Small intestine (tissue), 7 donors: ENCODE measurements around the gene SIX5. TPM values are rescaled to one million over a fixed set of nuclear protein-coding genes. Genes with fewer than 3 reads are reported as not detected.

Experiments used
- DNase-seq, 2 donors: peaks; one replicate each; pipeline versions ENCODE4 v3.0.0 to v3.0.0-alpha.2; 2013
- FAIRE-seq: peaks from 2 replicates; lab custom pipeline; 2012; peaks lifted over from hg19 to GRCh38; lab: Jason Lieb, UNC
- H3K27ac ChIP-seq, 3 donors: one replicate each; pipeline ENCODE4 v1.5.1; 2013; ENCODE audit warnings: low read length in 2 of 3, mild to moderate bottlenecking in 2 of 3, control low read depth in 1 of 3, inconsistent platforms in 1 of 3, low read depth in 1 of 3, moderate library complexity in 1 of 3
- H3K27me3 ChIP-seq, 3 donors: one replicate each; pipeline ENCODE4 v1.6.1; 2013; ENCODE audit warnings: low read length in 3 of 3, inconsistent platforms in 1 of 3; ENCODE audit not compliant: control insufficient read depth in 3 of 3, insufficient read depth in 3 of 3
- H3K36me3 ChIP-seq, 3 donors: one replicate each; pipeline ENCODE4 v1.6.1; 2013; ENCODE audit warnings: low read length in 3 of 3, inconsistent platforms in 1 of 3, low read depth in 1 of 3, mild to moderate bottlenecking in 1 of 3, moderate library complexity in 1 of 3; ENCODE audit not compliant: control insufficient read depth in 3 of 3, insufficient read depth in 2 of 3
- H3K4me1 ChIP-seq, 3 donors: one replicate each; pipeline ENCODE4 v1.6.1; 2013; ENCODE audit warnings: low read length in 2 of 3, inconsistent platforms in 1 of 3, low read depth in 1 of 3, mild to moderate bottlenecking in 1 of 3, moderate library complexity in 1 of 3; ENCODE audit not compliant: control insufficient read depth in 3 of 3, insufficient read depth in 2 of 3
- H3K4me3 ChIP-seq, 3 donors: one replicate each; pipeline ENCODE4 v1.5.1; 2013; ENCODE audit warnings: low read length in 3 of 3, control low read depth in 1 of 3, inconsistent platforms in 1 of 3, low read depth in 1 of 3, mild to moderate bottlenecking in 1 of 3, moderate library complexity in 1 of 3
- H3K9me3 ChIP-seq, 2 donors: one replicate each; pipeline ENCODE4 v1.6.1; 2013; ENCODE audit warnings: low read depth in 1 of 2, low read length in 1 of 2; ENCODE audit not compliant: control insufficient read depth in 2 of 2, insufficient read depth in 1 of 2
- WGBS, 3 donors: extraction: QIAGEN DNeasy Blood & Tissue Kit; methylation state at CpG; one replicate each; pipeline ENCODE4 v1.1.7; 2013; 5-methylcytosine and 5-hydroxymethylcytosine counted together
- polyA plus RNA-seq, 4 donors: library from polyadenylated mRNA; stranded (reverse) in 3 of 4; unstranded in 1 of 4; fragments of 200-250 nt in 3 of 4; fragments of 120-200 nt in 1 of 4; gene quantifications; one replicate each; pipeline versions ENCODE4 v1.2.1 to v1.2.3, GENCODE V29; 2013
- donor health status: healthy with polysubstance abuse.
- donor health status: control.
- donor health status: control.
- donor health status: Bipolar disorder and iron deficiency.
- donor health status: healthy.

Gene SIX5
- polyA plus RNA-seq, 4 donors, result 1.6 to 12.4 (median 6.3) TPM

- H3K9me3 ChIP-seq, result no peaks in the 10 kb centered on the region
- H3K27ac ChIP-seq, result peak overlapping the region; percentile 32 to 90 (median 84)
- FAIRE-seq, result no peak
- H3K4me3 ChIP-seq, result peak overlapping the region; percentile 63 to 73 (median 68)
- DNase-seq, result peak; percentile 39 to 80
- peaks cover 0 to 34% (median 0%) of the 10 kb centered on the region in 3 donors for H3K36me3 ChIP-seq
- peaks cover 0 to 14% (median 2%) of the 10 kb centered on the region in 3 donors for H3K27me3 ChIP-seq
- WGBS, 3 donors, result 0 to 2% (median 1%) methylated on average over 84 to 102 of the region's 102 CpGs
- peaks cover 1 to 51% (median 11%) of the 10 kb centered on the region in 3 donors for H3K4me1 ChIP-seq
Measured at GRCh38 chr19:45767881-45768654, 984 bp downstream of the SIX5 start.

DNA sequence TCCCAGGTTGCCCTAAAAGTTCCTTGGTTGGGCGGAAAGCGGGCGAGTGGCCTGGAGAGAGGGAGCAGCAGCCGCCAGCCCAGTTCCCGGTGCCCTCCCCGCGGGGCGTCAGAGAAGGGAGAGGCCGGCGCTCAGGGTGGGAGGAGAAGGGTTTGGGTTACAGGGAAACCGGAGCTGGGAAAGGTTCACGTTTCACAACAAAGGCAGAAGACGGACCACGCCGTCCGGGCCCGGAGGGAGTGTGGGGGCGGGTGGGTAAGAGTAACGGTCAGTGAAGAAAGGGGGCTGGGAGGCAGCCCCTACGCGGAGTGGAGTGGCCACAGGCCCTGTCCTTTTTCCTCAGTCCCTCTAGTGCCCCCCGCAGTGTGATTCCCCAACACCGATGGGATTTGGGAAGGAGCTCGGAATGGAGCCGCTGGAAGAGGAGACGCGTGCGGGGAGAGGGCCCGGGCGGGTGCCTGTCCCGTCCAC, 1.6 kb downstream of the SIX5 start:
- WGBS, 3 donors, result 11 to 16% (median 11%) methylated on average over 22 to 31 of the region's 31 CpGs
- H3K9me3 ChIP-seq, result no peaks in the 10 kb centered on the region
- peak overlapping the region in 2 of 3 donors; percentile 84 to 90 for H3K27ac ChIP-seq
- peaks cover 0 to 14% (median 2%) of the 10 kb centered on the region in 3 donors for H3K27me3 ChIP-seq
- peaks cover 0 to 27% (median 0%) of the 10 kb centered on the region in 3 donors for H3K36me3 ChIP-seq
- FAIRE-seq, result no peak
- H3K4me3 ChIP-seq, result peak overlapping the region; percentile 63 to 73 (median 68)
- peak; percentile 32 to 76 for DNase-seq
- H3K4me1 ChIP-seq, result peaks cover 0 to 45% (median 5%) of the 10 kb centered on the region in 3 donors

DNA sequence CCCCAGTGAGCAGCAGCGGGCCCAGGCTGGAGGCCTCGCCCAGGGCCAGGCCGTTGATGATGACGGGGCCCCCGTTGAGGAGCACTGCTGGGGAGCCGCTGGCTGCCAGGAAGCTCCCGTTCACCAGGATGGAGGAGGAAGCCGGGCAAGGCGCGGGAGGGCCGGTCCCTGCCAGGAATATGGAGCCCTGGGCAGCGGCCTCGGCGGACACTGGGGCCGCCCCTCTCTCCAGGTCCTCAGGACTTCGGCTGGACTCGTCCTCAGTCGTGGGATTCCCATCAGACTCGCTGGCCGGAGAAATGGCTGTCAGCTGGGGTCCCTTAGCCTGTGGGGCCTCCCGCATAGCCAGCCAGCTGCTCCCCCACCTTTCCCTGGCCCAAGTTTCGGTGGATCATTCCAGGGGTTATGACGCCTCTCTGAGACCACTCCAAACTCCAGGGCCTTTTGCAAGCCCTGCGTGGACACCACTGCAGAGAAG, 2.1 kb downstream of the SIX5 start:
- WGBS, 3 donors, result 25 to 36% (median 34%) methylated on average over 22 to 24 of the region's 24 CpGs
- Histone ChIP-seq H3K9me3 (no peaks in the 10 kb centered on the region), H3K27ac (peak overlapping the region in 2 of 3 donors; percentile 84 to 90), H3K4me3 (peak overlapping the region in 2 of 3 donors; percentile 68 to 73), H3K36me3 (peaks cover 0 to 22% (median 0%) of the 10 kb centered on the region in 3 donors), H3K27me3 (peaks cover 0 to 14% (median 2%) of the 10 kb centered on the region in 3 donors), H3K4me1 (peaks cover 0 to 39% (median 2%) of the 10 kb centered on the region in 3 donors)
- DNase-seq (no peak), FAIRE-seq (no peak)

GRCh38 chr19:45766296-45766868, 2.7 kb downstream of the SIX5 start:
- H3K4me3 ChIP-seq, result peak overlapping the region in 1 of 3 donors; percentile 73
- H3K27ac ChIP-seq, result peak overlapping the region in 2 of 3 donors; percentile 84 to 90
- DNase-seq, result no peak
- no peaks in the 10 kb centered on the region for H3K9me3 ChIP-seq
- 59 to 64% (median 63%) methylated on average over 15 to 17 of the region's 17 CpGs for WGBS, 3 donors
- no peak for FAIRE-seq
- peaks cover 0 to 14% (median 2%) of the 10 kb centered on the region in 3 donors for H3K27me3 ChIP-seq
- peaks cover 0 to 38% (median 0%) of the 10 kb centered on the region in 3 donors for H3K4me1 ChIP-seq
- H3K36me3 ChIP-seq, result peaks cover 0 to 17% (median 0%) of the 10 kb centered on the region in 3 donors

DNA sequence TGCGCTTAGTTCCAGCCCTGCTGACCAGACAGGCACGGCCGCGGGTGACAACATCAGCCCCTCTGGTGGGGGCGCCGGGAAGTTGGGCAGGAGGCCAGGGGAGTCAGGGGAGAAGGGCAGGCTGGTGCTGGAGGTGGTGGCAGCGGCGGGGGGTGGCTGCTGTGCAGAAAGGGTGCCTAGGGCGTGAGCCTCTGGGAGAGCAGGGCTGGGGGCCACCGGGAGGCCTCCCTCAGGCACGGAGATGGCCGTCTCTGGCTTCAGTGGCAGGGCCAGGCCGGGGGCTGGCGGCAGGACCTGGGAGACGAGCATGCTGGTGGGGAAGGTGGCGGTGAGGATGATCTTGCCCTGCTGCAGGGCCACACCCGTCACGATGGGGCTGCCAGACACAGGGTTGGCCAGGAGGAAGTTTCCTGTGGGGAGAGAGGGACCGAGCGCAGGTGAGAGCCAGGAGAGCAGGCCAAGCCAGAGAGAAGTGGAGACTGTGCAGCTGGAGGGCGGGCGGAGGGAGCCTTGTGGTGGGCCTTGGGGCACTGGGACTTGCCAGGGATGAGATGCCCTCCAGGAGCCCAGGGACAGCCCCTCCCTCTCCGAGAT, 3.3 kb downstream of the SIX5 start:
- DNase-seq, result no peak
- H3K4me1 ChIP-seq, result peaks cover 0 to 32% (median 0%) of the 10 kb centered on the region in 3 donors
- WGBS, 3 donors, result 77 to 81% (median 79%) methylated on average over 18 to 23 of the region's 23 CpGs
- FAIRE-seq, result no peak
- H3K36me3 ChIP-seq, result peaks cover 0 to 12% (median 0%) of the 10 kb centered on the region in 3 donors
- H3K4me3 ChIP-seq, result no peak overlapping the region
- H3K27me3 ChIP-seq, result peaks cover 0 to 14% (median 2%) of the 10 kb centered on the region in 3 donors
- H3K9me3 ChIP-seq, result no peaks in the 10 kb centered on the region
- no peak overlapping the region for H3K27ac ChIP-seq

- peaks cover 0 to 12% (median 0%) of the 10 kb centered on the region in 3 donors for H3K36me3 ChIP-seq
- H3K4me3 ChIP-seq, result no peak overlapping the region
- H3K9me3 ChIP-seq, result no peaks in the 10 kb centered on the region
- WGBS, 3 donors, result 57 to 71% (median 61%) methylated on average over 21 of the region's 21 CpGs
- no peak overlapping the region for H3K27ac ChIP-seq
- DNase-seq (no peak), FAIRE-seq (no peak)
- H3K4me1 ChIP-seq, result peaks cover 0 to 32% (median 0%) of the 10 kb centered on the region in 3 donors
- peaks cover 0 to 14% (median 2%) of the 10 kb centered on the region in 3 donors for H3K27me3 ChIP-seq
Measured at GRCh38 chr19:45764945-45765701, 3.9 kb downstream of the SIX5 start.

GRCh38 chr19:45764475-45764874, 4.6 kb downstream of the SIX5 start:
- Histone ChIP-seq H3K27me3 (peaks cover 0 to 14% (median 2%) of the 10 kb centered on the region in 3 donors), H3K27ac (no peak overlapping the region), H3K4me1 (peaks cover 0 to 28% (median 0%) of the 10 kb centered on the region in 3 donors), H3K4me3 (no peak overlapping the region), H3K36me3 (peaks cover 0 to 12% (median 0%) of the 10 kb centered on the region in 3 donors), H3K9me3 (no peaks in the 10 kb centered on the region)
- DNase-seq (no peak), FAIRE-seq (no peak)
- 54 to 64% (median 60%) methylated on average over 6 of the region's 6 CpGs for WGBS, 3 donors
